ENCODE results near the gene ZG16B.

The ZG16B gene

GRCh38 chr16:2829501-2830354, at the start of gene ZG16B:
ZG16B (plus strand) TSS chr16:2830303; CDS start chr16:2830442, 139 bp downstream.
- DNase-seq: peak; percentile 15

GRCh38 chr16:2782583-2783351, 47.3 kb upstream of the ZG16B start:
- DNase-seq: no peak

- DNase-seq: no peak
These were observed 46.3 kb upstream of the ZG16B start for GRCh38 chr16:2783581-2784357.

- DNase-seq: no peak
These were observed 45.6 kb upstream of the ZG16B start for GRCh38 chr16:2784358-2785100.

- DNase-seq: no peak
These were observed 44.8 kb upstream of the ZG16B start for GRCh38 chr16:2785101-2785991.

GRCh38 chr16:2786061-2786825, 43.9 kb upstream of the ZG16B start:
- DNase-seq: no peak

- DNase-seq: no peak
These were observed 43.3 kb upstream of the ZG16B start for GRCh38 chr16:2786826-2787151.

GRCh38 chr16:2787406-2787805, 42.7 kb upstream of the ZG16B start, which contains the start of gene PRSS33:
PRSS33 (minus strand) TSS chr16:2787560; CDS start chr16:2786547, 1,013 bp downstream.
- DNase-seq: no peak

- no peak for DNase-seq
These were observed 42.1 kb upstream of the ZG16B start for GRCh38 chr16:2787961-2788360.

GRCh38 chr16:2790631-2791030, 39.5 kb upstream of the ZG16B start:
- no peak for DNase-seq

GRCh38 chr16:2791174-2791573, 38.9 kb upstream of the ZG16B start:
- DNase-seq: no peak

GRCh38 chr16:2792940-2793339, 37.2 kb upstream of the ZG16B start:
- no peak for DNase-seq

GRCh38 chr16:2795395-2796143, 34.5 kb upstream of the ZG16B start:
- no peak for DNase-seq

- DNase-seq: no peak
These were observed 31.3 kb upstream of the ZG16B start for GRCh38 chr16:2798723-2799204.

- DNase-seq: no peak
These were observed 30.8 kb upstream of the ZG16B start for GRCh38 chr16:2799205-2799858.

GRCh38 chr16:2799859-2800226, 30.3 kb upstream of the ZG16B start:
- DNase-seq: no peak

- DNase-seq: no peak
These were observed 26.4 kb upstream of the ZG16B start for GRCh38 chr16:2803545-2804195.

GRCh38 chr16:2804728-2805127, 25.4 kb upstream of the ZG16B start:
- DNase-seq: no peak

GRCh38 chr16:2806286-2806685, 23.8 kb upstream of the ZG16B start:
- DNase-seq: no peak

All from activated CD4-positive, alpha-beta T cell treated with anti-CD3 and anti-CD28 coated beads, Interleukin-2, Interleukin-6, amounts not matched to agents 100 ng/mL and 50 ng/mL, durations not matched to agents 16 hours and 8 hours (primary cell).